GM21717 (cell line): ENCODE measurements around the gene PCBP4.
"Not testable (repeated sequence)": the region's sequence is repeated elsewhere in the genome, so short reads cannot be mapped to it uniquely, and the experiment has no call there.

ENCODE experiments used
- ATAC-seq: cut with Tn5 transposase; IDR thresholded peaks from one replicate; pipeline ENCODE4 v1.9.1; 2021; ENCODE audit warnings: mild to moderate bottlenecking, moderate library complexity; ENCODE audit not compliant: unreplicated experiment

PCBP4 gene

DNA sequence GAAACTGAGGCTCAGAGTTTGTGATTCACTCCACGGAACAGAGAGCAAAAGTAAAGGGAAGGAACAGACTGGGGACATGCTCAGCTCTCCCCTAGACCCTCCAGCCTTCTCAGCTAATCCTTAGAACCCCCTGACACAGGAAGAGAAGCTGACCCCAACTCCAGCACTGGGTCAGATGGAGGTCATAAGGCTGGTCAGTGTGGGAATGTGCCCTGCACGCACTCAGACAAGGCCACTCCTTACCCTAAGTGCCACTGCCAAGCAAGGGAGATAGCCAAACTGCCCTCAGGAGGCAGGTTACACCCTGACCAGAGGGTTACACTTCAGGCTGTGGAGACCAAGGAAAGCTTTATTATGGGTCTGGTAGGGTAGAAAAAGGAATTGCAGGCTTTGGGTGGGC lies 27.3 kb upstream of the PCBP4 start:
- ATAC-seq: no peak

DNA sequence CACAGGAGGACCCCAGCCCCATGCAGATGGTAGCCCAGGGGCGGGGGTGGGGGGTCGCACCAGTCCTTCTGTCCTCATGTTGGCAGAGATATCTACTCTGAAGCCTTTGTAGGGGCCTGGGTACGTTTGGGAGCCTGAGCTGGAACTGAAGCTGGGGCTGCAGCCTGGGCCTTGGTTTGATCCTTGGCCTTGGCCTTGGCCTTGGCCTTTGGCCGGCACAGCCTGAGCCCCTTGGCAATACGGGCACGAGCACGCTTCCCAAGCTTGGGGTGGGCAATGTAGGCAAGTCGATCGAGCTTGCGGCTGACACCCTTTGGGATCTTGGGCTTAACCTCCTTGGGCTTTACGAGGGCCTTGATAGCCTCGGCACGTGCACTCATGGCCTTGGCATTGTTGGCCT lies 26.4 kb upstream of the PCBP4 start:
- ATAC-seq: not testable (repeated sequence)

DNA sequence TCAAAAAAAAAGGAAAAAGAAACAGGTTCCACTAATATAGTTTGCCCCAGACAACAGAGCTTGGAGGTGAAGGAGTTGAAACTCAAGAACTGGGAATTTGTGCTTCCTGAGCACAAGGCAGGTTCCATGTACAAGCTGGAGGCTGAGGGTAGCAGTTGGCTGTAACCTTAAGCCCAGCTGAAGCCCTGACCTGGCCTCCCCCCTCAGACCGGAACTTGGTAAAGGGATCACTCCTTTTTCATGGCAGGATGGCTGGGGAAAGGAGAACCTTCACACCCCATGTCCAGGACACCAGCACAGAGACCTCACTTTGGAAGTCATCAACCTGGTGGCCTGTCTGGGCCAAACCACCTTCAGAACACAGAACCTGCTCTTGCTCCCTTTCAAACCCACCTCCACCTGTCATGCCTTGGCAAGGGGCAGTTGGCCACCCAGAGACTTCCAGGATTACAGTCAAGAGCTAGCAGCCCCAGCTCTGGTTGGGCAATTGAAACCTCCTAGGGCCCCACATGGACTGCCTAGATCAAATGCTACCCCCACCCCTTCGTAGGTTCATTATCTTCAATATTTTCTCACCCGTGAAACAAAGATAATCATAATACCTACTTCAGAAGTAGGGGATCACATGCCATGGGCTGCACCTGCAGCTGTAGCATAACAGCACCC lies 24.9 kb upstream of the PCBP4 start:
- no peak for ATAC-seq

DNA sequence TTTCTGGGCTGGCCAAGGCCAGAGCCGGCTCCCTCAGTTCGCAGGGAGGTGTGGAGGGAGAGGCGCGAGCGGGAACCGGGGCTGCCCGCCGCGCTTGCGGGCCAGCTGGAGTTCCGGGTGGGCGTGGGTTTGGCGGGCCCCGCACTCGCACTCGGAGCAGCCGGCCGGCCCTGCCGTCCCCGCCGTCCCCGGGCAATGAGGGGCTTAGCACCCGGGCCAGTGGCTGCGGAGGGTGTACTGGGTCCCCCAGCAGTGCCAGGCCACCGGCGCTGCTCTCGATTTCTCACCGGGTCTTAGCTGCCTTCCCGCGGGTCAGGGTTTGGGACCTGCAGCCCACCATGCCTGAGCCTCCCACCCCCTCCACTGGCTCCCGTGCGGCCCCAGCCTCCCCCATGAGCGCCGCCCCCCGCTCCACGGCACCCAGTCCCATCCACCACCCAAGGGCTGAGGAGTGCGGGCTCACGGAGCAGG lies 23.3 kb upstream of the PCBP4 start:
- not testable (repeated sequence) for ATAC-seq

DNA sequence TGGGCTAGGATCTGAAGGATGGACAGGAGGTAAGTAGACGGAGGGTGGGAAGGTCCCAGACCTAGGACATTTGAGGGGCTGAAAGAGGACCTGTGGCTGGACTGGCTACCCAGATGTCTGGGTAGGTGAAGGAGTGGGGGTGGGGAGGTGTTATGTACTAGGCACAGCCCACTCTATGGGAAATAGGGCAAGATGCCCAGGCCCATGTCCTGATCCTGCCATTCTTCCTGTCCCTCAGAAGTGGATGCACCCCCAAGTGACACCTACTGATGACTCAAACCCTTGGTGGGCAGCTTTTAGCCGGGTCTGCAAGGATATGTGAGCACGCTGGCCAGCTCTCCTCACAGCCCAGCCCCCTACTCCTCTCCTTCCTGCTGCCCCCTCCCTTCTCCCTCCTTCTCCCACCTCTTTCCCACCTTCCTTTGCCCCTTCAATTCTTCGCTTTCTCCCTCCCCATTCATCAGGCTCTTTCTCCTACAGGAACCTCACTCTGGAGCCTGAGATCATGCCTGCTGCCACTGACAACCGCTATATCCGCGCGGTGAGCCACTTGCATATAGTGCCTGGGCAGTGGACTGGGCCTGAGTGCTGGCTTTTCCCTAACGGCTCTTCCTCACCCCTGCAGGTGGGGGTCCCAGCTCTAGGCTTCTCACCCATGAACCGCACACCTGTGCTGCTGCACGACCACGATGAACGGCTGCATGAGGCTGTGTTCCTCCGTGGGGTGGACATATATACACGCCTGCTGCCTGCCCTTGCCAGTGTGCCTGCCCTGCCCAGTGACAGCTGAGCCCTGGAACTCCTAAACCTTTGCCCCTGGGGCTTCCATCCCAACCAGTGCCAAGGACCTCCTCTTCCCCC lies 21.3 kb upstream of the PCBP4 start:
- no peak for ATAC-seq

DNA sequence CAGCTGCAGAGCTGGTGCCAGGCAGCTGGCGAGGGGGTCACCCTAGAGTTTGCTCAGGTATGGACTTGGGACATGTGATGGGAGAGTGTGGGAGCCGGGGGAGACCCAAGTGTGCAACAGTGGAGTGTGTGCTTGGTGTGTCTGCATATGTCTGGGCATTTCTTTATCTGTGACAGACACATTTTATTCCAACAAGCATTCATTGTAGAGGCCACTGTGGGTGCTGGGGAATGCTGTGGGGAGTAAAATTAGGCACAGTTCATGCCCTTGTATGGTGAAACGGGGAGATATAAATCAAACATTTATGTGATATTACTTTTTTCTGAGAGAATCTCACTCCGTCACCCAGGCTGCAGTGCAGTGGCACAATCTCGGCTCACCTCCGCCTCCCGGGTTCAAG lies 20.3 kb upstream of the PCBP4 start:
- ATAC-seq: no peak

DNA sequence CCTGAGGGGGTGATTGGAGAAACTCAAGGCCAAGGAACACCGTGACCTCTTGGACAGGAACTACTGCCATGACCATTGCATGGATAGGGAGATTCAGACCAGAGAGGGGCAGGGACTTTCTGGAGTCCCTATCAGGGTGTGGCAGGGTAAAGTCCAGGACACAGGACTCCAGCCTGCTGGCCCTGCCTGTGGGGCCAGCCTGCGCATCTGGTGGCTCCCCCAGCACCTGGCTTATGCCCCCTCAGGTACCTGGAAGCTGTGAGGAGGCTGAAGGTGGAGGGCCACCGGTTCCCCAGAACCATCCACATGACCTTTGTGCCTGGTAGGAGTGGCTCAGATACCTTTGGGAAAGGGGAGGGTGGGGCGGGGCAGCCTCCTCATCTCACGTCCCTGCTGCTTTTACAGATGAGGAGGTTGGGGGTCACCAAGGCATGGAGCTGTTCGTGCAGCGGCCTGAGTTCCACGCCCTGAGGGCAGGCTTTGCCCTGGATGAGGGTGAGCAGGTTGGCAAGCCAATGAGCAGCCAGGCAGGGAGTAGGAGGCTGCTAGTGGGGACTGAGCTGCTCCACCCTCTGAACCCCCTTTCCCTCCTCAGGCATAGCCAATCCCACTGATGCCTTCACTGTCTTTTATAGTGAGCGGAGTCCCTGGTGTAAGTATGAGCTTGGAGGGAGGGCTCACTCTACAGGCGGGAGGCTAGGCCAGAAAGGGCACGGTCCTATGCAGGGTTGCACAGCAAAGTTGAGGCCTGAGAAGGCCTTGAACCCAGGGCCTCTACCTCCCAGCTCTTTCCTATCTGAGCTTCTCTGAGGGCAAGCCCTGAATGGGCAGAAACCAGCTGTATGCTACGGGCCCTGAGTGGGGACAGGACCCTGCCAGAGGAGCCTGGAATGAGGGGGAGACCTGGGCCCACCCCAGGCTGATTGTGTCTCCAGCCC lies 19.0 kb upstream of the PCBP4 start:
- no peak for ATAC-seq

DNA sequence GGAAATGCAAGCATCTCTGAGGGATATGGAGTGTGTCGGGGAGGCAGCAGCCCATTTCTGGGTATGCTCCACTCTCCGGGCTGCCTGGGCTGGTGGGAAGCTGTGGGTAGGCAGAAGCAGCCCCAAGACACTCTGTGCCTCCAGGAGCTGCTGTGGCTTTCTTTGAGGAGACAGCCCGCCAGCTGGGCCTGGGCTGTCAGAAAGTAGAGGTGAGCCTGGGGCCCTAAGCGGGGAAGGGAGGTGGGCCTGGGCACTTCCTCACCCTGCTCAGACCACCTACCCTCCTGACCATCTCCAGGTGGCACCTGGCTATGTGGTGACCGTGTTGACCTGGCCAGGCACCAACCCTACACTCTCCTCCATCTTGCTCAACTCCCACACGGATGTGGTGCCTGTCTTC lies 17.8 kb upstream of the PCBP4 start:
- ATAC-seq: no peak

DNA sequence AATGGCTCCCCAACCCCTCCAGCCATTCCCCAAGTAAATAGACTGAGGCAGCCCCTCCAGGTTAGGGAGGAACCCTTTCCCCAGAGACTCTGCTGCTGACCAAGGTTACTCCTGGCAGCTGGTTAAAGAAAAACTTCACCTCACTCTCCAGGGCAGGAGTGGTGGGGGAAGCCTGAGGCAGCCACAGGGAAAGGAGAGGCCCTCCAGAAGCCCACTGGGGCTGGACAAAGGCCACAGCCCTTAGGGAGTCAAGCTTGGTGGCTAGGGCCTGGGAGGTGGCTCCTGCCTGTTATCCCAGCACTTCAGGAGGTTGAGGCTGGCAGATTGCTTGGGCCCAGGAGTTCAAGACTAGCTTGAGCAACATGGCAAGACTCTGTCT lies 17.0 kb upstream of the PCBP4 start:
- no peak for ATAC-seq

DNA sequence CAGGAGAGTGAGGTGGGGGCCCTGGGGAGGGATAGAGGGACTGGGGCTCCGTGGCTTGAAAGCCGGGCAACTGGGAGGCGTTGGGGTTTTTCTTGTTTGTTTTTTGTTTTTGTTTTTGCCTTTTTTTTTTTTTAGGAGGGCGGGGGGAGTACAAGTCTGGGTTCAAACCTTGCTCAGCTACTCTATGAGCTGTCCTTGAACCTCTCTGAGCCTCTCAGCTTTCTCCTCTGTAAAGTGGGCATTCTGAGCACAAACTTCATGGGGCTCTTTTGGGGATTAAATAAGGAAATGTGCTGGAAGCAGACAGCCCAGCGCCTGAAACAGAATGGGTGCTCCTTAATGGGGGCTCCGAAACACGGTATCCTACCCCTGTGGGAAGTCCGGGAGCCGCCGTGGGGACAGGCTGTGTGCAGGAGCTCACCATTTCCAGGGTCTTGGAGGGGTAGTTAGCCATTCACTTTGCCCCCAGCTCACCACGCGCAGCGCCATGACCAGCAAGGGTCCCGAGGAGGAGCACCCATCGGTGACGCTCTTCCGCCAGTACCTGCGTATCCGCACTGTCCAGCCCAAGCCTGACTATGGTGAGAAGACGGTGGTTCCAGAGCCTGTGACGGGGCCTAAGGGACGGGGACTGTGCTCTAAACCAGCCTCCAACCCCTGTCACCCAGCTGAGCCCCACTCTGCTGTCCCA lies 16.5 kb upstream of the PCBP4 start:
- no peak for ATAC-seq

DNA sequence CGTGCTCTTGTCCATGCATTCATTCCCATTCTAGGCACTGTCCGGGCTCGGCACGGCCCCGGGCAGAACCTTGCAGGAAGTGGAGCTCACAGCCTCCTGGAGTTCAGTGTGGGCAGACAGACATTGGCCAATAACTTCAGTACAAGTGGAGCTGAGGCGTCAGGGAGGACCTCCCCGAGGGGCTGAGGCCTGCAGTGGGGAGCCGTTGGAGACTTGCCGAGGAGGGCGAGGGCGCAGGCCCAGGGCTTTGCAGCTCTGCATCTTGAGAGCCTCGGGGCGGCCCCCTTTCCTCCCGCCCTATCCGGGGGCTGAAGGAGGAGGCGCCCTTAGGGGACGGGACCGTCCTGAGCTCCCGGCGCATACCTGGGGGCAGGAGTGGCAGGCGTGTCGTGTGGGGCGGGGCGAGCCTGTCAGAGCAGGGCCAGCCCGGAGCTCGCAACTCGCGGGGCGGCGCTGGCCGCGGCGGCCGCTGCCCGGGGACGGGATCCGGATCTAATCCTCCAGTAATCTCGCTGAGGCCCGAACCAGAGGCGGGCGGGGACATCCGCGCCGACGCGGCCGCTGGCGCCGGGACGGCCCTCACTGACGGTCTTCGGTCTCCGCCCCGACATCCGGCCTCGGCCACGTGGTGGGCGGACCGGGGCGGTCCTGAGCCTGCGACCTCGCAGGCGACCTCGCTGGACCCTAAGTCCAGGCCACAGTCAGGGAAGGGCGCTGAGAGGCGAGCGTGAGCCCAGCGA lies 15.8 kb upstream of the PCBP4 start, which contains the start of gene ACY1:
TSS of gene ACY1 (plus strand) at position 698 of the 740 bp plus-strand sequence. CDS start 530 bp downstream, outside the sequence.
- ATAC-seq: peak; percentile 75

DNA sequence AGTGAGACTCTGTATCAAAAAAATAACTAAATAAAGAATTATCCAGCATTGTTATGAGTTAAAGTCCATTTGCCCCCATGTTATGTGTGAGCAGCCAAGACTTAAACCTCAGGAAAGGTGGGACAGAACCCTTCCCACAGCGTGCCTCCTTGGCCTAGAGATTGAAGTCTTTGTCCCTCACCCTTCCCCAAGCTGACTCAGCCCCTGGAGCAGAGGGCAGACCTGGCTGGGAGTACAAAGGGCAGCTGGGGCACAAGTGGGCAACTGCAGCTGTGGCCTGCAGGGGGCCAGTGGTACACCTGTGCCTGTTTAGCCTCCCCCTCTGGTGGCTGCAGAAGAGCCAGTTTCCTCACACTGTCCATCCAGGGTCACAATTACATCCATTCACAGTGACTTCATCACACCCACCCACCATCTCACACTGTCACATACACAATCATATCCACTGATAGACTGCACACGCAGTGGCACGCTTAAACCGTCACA lies 15.1 kb upstream of the PCBP4 start:
- ATAC-seq: peak; percentile 47

DNA sequence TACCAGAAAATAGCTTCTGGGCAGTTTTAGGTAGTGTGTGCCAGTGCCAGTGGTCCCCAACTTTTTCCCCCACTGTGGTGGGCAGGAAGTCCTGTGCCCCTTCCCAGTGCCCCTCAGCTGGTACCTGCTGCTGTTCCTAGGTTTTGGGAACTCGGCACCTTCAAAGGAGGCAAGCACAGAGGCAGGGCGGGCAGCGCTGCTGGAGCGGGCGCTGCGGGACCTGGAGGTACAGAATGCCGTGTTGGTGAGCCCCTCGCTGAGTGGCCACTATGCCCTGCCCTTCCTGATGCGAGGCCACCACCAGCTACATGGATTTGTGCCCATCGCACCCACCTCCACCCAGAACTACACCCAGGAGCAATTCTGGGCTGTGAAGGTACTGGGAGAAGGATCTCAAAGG lies 13.0 kb upstream of the PCBP4 start:
- no peak for ATAC-seq

DNA sequence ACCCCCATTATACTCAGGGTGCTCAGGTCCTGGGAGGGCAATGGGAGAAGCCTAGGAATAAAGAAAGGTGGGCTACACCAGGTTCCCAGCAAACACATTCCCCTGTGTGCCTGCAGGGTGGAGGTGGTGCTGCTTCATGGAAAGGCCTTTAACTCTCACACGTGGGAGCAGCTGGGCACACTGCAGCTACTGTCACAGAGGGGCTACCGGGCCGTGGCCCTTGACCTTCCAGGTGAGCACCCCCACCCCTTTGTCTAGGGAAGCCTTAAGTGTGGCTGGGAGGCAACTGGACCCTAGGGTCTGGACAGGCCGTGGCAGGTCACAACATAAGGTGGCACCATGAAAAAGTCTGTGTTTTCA lies 10.9 kb upstream of the PCBP4 start:
- no peak for ATAC-seq

DNA sequence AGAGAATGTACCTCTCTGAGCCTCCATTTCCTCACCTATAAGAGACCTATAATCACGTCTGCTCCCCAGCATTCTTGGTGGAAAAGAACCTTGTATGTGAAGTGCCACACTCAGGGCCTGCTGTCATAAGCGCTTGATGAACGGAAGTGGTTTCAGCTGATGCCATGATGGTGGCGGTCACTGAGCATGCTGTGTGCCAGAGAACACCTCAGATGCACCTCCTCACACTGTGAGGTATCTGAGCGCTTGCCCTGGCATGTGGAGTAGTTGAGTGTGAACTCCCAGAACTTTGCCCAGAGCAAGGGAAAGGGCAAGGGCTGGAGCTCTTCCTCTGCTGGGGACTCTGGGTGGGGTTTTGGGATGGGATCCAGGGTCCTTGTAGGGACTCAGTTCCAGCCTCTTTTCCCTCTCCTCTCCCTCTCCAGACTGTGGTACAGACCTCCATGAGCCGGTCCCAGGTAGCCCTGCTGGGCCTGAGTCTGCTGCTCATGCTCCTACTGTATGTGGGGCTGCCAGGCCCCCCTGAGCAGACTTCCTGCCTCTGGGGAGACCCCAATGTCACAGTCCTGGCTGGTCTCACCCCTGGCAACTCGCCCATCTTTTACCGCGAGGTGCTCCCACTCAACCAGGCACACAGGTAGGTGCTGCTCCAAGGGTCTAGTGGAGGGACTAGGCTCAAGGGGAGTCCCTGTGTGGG lies 10.3 kb upstream of the PCBP4 start:
- ATAC-seq: no peak

DNA sequence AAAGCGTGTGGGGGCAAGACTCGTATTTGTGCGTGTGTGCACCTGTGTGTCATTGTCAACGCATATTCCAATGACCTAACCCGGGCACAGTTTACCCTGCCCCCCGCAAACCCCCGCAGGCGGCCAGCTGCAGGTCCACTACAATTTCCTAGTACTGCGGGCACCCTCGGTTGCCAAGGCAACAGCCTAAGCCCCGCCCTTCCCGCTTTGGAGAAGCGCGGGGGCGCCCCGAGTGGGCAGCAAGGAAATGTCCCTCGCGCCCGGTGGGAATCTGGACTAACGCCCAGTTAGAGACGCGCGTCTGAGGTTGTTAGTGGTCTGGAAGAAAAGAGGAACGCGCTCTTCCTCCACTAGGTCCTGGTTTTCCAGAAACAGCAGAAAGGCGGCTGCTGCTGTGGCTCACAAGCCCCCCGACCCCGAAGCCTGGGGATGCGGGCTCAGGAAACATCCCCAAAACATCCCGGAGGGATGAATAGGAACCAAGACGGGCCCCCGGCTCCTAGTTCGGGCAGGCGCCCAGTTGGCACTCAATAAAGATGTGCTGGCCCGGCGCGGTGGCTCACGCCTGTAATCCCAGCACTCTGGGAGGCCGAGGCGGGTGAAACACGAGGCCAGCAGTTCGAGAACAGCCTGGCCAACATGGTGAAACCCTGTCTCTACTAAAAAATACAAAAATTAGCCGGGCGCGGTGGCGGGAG lies 8.7 kb upstream of the PCBP4 start:
- no peak for ATAC-seq

DNA sequence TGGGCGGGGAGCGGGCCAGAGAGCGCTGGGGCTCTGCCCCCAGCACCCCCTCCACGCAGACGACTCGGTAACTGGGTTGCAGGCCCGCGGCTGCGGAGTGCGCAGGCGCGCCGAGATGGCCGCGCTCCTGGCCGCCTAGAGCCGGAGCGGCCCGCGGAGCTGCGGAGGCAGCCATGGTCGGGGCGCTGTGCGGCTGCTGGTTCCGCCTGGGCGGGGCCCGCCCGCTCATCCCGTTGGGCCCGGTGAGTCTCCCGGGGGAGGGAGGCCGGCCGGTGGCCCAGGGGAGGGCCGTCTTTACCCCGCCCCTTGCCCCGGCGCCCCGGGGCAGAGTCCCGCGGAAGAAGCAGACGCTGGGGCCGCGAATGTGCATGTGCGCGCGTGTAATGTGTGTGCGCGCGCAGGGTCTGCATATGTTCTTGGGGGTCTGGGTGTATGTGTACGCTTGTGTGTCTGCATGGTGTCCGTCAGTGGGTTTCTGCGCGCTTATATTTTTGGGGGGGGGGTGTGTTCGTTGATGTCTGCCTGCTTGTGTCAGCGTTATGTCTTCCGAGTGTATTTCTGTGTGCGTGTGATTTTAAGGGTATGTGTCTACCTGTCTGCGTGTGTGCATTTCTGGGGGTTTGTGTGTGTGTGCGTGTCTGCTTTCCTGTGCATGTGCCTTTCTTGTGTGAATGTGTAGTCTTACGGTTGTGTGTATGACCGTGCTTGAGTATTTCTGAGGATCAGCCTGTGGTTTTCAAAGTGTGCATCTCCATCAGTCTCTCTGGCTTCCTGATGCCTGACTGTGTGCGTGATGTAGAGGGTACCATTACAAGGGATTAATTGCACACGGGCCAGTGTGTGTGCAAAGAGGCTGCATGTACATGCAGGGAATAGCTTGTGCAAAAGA lies 8.0 kb upstream of the PCBP4 start, which contains the start of gene ABHD14A:
TSS of gene ABHD14A (plus strand) at position 102 of the 889 bp plus-strand sequence. CDS start at position 174, 72 bp downstream.
- ATAC-seq: peak; percentile 42
